HepG2 (cell line): Measurements from ENCODE around the gene GPR42. TPM values are rescaled to one million over a fixed set of nuclear protein-coding genes. Genes with fewer than 3 reads are reported as not detected.

Experiments
- BCL6 ChIP-seq: IDR thresholded peaks from 2 replicates; pipeline ENCODE4 v1.6.1; 2016; ENCODE audit warnings: missing genetic modification reagents, missing compliant biosample characterization
- HCFC1 ChIP-seq: fragments of 150-350 bp; IDR thresholded peaks from 2 replicates; pipeline ENCODE4 v1.6.1; 2014; ENCODE audit warnings: low read depth, low read length
- KDM4B ChIP-seq: sonication (generic); formaldehyde crosslinking; IDR thresholded peaks from 2 replicates; pipeline ENCODE4 v1.4.0; 2020; ENCODE audit warnings: missing genetic modification reagents
- NCOA5 ChIP-seq: sonication (generic); formaldehyde crosslinking; IDR thresholded peaks from 2 replicates; pipeline ENCODE4 v1.4.0; 2020; ENCODE audit warnings: missing genetic modification reagents
- NFKB2 ChIP-seq: sonication (generic); formaldehyde crosslinking; IDR thresholded peaks from 2 replicates; pipeline ENCODE4 v1.4.0; 2020; ENCODE audit warnings: missing genetic modification reagents, borderline replicate concordance
- NR2F2 ChIP-seq: IDR thresholded peaks from 2 replicates; pipeline ENCODE4 v1.6.1; 2012; ENCODE audit warnings: low read depth, inconsistent platforms, borderline replicate concordance
- POLR2A ChIP-seq, 2 experiments: IDR thresholded peaks; 2 replicates each; pipeline ENCODE4 v1.6.1; 2011; ENCODE audit warnings: low read depth in 2 of 2, low read length in 2 of 2, mild to moderate bottlenecking in 1 of 2, moderate library complexity in 1 of 2; ENCODE audit not compliant: insufficient read depth in 1 of 2
- RAD21 ChIP-seq: fragments of 450-650 bp; formaldehyde crosslinking; IDR thresholded peaks from 2 replicates; pipeline ENCODE4 v1.5.0; 2020; ENCODE audit warnings: mild to moderate bottlenecking
- RFXANK ChIP-seq: IDR thresholded peaks from 2 replicates; pipeline ENCODE4 v1.6.1; 2016
- STAG1 ChIP-seq: sonication (generic); formaldehyde crosslinking; IDR thresholded peaks from 2 replicates; pipeline ENCODE4 v1.4.0; 2020; ENCODE audit warnings: missing genetic modification reagents
- YEATS2 ChIP-seq: sonication (generic); formaldehyde crosslinking; IDR thresholded peaks from 2 replicates; pipeline ENCODE4 v1.4.0; 2020; ENCODE audit warnings: missing genetic modification reagents, borderline replicate concordance
- ZFP36L1 ChIP-seq: sonication (generic); formaldehyde crosslinking; IDR thresholded peaks from 2 replicates; pipeline ENCODE4 v1.8.0; 2022; ENCODE audit warnings: mild to moderate bottlenecking, missing genetic modification reagents, moderate library complexity
- ZNF138 ChIP-seq: sonication (generic); formaldehyde crosslinking; IDR thresholded peaks from 2 replicates; pipeline ENCODE4 v1.5.0; 2020; ENCODE audit warnings: mild to moderate bottlenecking, low read depth, missing genetic modification reagents
- ZNF253 ChIP-seq: sonication (generic); formaldehyde crosslinking; IDR thresholded peaks from 2 replicates; pipeline ENCODE4 v1.8.0; 2022; ENCODE audit warnings: mild to moderate bottlenecking, missing genetic modification reagents, borderline replicate concordance
- ZNF577 ChIP-seq: sonication (generic); formaldehyde crosslinking; IDR thresholded peaks from 2 replicates; pipeline ENCODE4 v1.4.0; 2020; ENCODE audit warnings: mild to moderate bottlenecking, low read depth, missing genetic modification reagents, borderline replicate concordance
- ZNF644 ChIP-seq: IDR thresholded peaks from 2 replicates; pipeline ENCODE4 v1.6.1; 2016; ENCODE audit warnings: low read depth
- ZNF652 ChIP-seq: IDR thresholded peaks from 2 replicates; pipeline ENCODE4 v1.6.1; 2016; ENCODE audit warnings: low read depth, borderline replicate concordance
- ZNF7 ChIP-seq: IDR thresholded peaks from 2 replicates; pipeline ENCODE4 v1.6.1; 2016; ENCODE audit warnings: missing biosample characterization, missing genetic modification reagents
- ZZZ3 ChIP-seq: sonication (generic); formaldehyde crosslinking; IDR thresholded peaks from 2 replicates; pipeline ENCODE4 v1.4.0; 2020; ENCODE audit warnings: missing genetic modification reagents, mild to moderate bottlenecking, borderline replicate concordance
- polyA plus RNA-seq, 8 experiments: library from polyadenylated mRNA; depleted of rRNA in 3 of 8; stranded (reverse) in 7 of 8; unstranded in 1 of 8; fragments of >200 nt; fragmentation: Illumina TruSeq in 4 of 8; extraction: Trizol in 4 of 8; gene quantifications; 2 replicates each; pipeline versions ENCODE4 v1.2.1 to v1.2.3, GENCODE V29; 2011 to 2016; ENCODE audit warnings: low read depth in 4 of 8, missing spikeins in 1 of 8, mixed read lengths in 1 of 8; ENCODE audit not compliant: insufficient read depth in 1 of 8
- total RNA-seq, 5 experiments: library from RNA; depleted of rRNA; stranded (reverse); fragments of >200 nt; fragmentation: Illumina TruSeq; extraction: Trizol; gene quantifications; 2 replicates each; pipeline ENCODE4 v1.2.3, GENCODE V29; 2016; ENCODE audit warnings: low read depth in 1 of 5
- TF ChIP-seq, protein P1 (sequence below): sonication (generic); formaldehyde crosslinking; IDR thresholded peaks from 2 replicates; pipeline ENCODE4 v1.9.0; 2021; ENCODE audit warnings: missing genetic modification reagents, borderline replicate concordance
- TF ChIP-seq, protein P2 (sequence below): sonication (generic); formaldehyde crosslinking; IDR thresholded peaks from 2 replicates; pipeline ENCODE4 v1.5.1; 2020; ENCODE audit warnings: missing genetic modification reagents, mild to moderate bottlenecking, borderline replicate concordance
- TF ChIP-seq, protein P3 (sequence below): sonication (generic); formaldehyde crosslinking; IDR thresholded peaks from 2 replicates; pipeline ENCODE4 v1.4.0; 2020; ENCODE audit warnings: mild to moderate bottlenecking, low read depth, missing genetic modification reagents
- TF ChIP-seq, protein P4 (sequence below): sonication (generic); formaldehyde crosslinking; IDR thresholded peaks from 2 replicates; pipeline ENCODE4 v1.4.0; 2020; ENCODE audit warnings: missing genetic modification reagents
- TF ChIP-seq, protein P5 (sequence below): sonication (generic); formaldehyde crosslinking; IDR thresholded peaks from 2 replicates; pipeline ENCODE4 v1.4.0; 2020; ENCODE audit warnings: missing genetic modification reagents

GPR42 gene
- total and polyA plus RNA-seq, 2 of the 13 experiments (the other 11 are each of a cell fraction or from before 2014, with no cell fraction given): not detected

DNA sequence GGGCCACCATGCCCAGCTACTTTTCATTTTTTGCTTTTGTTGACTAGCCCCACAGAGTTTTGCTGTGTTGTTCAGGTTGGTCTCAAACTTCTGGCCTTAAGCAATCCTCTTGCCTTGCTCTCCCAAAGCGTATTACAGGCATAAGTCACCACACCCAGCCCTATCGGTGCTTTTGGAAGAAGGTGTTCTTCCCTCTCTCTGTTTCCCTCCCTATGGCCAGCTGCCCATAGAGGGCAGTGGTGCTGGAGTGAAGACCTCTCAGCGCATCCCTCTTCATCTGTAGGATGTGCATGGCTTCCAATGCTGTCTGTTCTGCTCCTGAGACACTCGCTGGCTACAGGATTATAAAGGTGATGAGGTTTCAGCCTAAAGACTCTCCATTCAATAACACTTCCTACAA lies 43.2 kb upstream of the GPR42 start (continued):
- TF ChIP-seq, protein P1, sequence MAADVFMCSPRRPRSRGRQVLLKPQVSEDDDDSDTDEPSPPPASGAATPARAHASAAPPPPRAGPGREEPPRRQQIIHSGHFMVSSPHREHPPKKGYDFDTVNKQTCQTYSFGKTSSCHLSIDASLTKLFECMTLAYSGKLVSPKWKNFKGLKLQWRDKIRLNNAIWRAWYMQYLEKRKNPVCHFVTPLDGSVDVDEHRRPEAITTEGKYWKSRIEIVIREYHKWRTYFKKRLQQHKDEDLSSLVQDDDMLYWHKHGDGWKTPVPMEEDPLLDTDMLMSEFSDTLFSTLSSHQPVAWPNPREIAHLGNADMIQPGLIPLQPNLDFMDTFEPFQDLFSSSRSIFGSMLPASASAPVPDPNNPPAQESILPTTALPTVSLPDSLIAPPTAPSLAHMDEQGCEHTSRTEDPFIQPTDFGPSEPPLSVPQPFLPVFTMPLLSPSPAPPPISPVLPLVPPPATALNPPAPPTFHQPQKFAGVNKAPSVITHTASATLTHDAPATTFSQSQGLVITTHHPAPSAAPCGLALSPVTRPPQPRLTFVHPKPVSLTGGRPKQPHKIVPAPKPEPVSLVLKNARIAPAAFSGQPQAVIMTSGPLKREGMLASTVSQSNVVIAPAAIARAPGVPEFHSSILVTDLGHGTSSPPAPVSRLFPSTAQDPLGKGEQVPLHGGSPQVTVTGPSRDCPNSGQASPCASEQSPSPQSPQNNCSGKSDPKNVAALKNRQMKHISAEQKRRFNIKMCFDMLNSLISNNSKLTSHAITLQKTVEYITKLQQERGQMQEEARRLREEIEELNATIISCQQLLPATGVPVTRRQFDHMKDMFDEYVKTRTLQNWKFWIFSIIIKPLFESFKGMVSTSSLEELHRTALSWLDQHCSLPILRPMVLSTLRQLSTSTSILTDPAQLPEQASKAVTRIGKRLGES: no peak
- TF ChIP-seq KDM4B (CRISPR knock-in tag) (no peak), ZNF577 (CRISPR knock-in tag) (no peak), STAG1 (CRISPR knock-in tag) (peak; percentile 59), ZNF138 (no peak), YEATS2 (no peak), ZZZ3 (no peak), NFKB2 (CRISPR knock-in tag) (no peak), ZNF652 (CRISPR knock-in tag) (no peak), RFXANK (CRISPR knock-in tag) (no peak), HCFC1 (no peak), ZNF253 (CRISPR knock-in tag) (no peak), BCL6 (CRISPR knock-in tag) (0 out of 2 replicates have a peak, but pooled peaks have one; percentile 11), ZFP36L1 (CRISPR knock-in tag) (no peak), NCOA5 (CRISPR knock-in tag) (no peak), ZNF7 (no peak), RAD21 (CRISPR knock-in tag) (peak; percentile 38; the same call in 1 of the 2 replicates), NR2F2 (no peak), POLR2A (IDR thresholded peaks at IDR 0.05; ENCODE audit: insufficient read depth in 1 of 2, low read depth in 2 of 2, low read length in 2 of 2) (no peak), ZNF644 (CRISPR knock-in tag) (no peak)
- TF ChIP-seq, protein P2, sequence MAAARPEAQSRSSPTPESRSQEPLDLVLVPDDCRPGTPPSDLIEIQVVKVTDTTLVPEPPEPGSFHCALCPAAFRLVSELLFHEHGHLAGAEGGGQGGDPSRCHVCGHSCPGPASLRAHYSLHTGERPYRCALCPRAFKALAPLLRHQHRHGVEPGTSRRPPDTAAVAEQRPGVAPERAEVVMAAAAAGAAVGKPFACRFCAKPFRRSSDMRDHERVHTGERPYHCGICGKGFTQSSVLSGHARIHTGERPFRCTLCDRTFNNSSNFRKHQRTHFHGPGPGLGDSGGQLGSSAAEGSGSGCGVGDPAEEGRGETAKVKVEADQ (CRISPR knock-in tag): no peak
- TF ChIP-seq, protein P3, sequence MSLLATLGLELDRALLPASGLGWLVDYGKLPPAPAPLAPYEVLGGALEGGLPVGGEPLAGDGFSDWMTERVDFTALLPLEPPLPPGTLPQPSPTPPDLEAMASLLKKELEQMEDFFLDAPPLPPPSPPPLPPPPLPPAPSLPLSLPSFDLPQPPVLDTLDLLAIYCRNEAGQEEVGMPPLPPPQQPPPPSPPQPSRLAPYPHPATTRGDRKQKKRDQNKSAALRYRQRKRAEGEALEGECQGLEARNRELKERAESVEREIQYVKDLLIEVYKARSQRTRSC (CRISPR knock-in tag): no peak
- TF ChIP-seq, protein P4, sequence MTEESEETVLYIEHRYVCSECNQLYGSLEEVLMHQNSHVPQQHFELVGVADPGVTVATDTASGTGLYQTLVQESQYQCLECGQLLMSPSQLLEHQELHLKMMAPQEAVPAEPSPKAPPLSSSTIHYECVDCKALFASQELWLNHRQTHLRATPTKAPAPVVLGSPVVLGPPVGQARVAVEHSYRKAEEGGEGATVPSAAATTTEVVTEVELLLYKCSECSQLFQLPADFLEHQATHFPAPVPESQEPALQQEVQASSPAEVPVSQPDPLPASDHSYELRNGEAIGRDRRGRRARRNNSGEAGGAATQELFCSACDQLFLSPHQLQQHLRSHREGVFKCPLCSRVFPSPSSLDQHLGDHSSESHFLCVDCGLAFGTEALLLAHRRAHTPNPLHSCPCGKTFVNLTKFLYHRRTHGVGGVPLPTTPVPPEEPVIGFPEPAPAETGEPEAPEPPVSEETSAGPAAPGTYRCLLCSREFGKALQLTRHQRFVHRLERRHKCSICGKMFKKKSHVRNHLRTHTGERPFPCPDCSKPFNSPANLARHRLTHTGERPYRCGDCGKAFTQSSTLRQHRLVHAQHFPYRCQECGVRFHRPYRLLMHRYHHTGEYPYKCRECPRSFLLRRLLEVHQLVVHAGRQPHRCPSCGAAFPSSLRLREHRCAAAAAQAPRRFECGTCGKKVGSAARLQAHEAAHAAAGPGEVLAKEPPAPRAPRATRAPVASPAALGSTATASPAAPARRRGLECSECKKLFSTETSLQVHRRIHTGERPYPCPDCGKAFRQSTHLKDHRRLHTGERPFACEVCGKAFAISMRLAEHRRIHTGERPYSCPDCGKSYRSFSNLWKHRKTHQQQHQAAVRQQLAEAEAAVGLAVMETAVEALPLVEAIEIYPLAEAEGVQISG (CRISPR knock-in tag): peak; percentile 19; the same call in 1 of the 2 replicates
- TF ChIP-seq, protein P5, sequence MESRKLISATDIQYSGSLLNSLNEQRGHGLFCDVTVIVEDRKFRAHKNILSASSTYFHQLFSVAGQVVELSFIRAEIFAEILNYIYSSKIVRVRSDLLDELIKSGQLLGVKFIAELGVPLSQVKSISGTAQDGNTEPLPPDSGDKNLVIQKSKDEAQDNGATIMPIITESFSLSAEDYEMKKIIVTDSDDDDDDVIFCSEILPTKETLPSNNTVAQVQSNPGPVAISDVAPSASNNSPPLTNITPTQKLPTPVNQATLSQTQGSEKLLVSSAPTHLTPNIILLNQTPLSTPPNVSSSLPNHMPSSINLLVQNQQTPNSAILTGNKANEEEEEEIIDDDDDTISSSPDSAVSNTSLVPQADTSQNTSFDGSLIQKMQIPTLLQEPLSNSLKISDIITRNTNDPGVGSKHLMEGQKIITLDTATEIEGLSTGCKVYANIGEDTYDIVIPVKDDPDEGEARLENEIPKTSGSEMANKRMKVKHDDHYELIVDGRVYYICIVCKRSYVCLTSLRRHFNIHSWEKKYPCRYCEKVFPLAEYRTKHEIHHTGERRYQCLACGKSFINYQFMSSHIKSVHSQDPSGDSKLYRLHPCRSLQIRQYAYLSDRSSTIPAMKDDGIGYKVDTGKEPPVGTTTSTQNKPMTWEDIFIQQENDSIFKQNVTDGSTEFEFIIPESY (CRISPR knock-in tag): peak; percentile 50; the same call in 1 of the 2 replicates
